ENCODE results near the gene APOBEC4.
"Not testable (repeated sequence)": the region's sequence is repeated elsewhere in the genome, so short reads cannot be mapped to it uniquely, and the experiment has no call there.

Gene APOBEC4

DNA sequence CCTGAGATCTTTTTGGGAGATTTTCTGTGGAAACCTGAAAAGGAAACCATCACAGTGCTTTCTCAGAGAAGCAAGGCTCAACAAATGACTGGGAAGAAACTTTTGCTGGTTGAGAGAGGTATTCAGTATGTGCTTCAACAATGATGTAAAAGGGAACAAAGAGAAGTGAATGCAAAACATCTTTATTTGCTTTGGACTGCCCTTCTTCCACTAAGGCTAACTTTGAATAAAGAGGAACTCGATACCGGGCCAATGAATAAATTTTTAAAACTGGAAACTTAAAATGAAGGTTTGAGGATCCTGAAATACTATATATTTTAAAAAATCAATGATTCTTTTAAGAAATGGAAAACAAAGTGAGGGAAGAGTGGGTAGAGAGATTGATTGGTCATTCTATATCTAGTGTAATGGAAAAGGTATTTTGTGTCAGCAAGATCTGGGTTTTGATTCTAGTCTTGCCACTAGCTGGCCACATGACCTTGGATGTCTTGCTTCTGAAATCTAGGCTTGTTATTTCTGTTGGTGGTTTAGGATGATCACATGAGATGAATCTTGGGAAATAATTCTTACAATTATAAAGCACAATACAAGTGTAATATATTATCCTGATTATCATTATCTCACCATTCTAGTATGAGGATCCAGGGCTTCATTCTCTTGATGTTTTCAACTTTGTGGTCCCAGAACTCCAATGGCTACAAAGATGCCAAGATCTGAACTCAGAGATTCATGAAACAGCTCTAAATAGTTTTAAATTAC is 34.6 kb upstream of the APOBEC4 start:
- no peaks in the 10 kb centered on the region for H3K27me3 ChIP-seq
- H3K36me3 ChIP-seq = no peaks in the 10 kb centered on the region
- H3K4me1 ChIP-seq = peaks cover 2% of the 10 kb centered on the region; the same call in 1 of the 2 replicates
- TF ChIP-seq CTCF (IDR thresholded peaks at IDR 0.05; ENCODE audit: low read depth, low read length) = no peak
- H3K4me3 ChIP-seq (ENCODE audit: low read depth, low read length) = no peak overlapping the region
- H3K9me3 ChIP-seq = no peaks in the 10 kb centered on the region
- no peak for DNase-seq

DNA sequence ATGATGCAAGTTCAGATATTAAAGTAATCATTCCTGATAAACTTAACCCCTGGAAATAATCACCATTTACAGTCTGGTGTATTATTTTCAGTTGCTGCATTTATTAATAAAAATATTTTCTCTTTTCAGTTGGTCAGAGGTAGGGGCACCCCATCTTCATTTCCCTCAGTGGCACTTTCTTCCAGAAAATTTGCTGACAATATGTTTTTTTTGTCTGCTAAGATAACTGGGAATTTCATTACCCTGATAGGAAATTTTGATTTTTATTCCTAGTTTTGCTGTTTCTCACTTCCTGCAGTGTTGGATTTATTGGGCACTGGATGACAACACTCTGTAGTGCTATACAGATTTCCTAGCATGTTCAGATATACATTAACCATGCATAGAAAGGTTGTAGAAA is 33.1 kb upstream of the APOBEC4 start:
- H3K36me3 ChIP-seq = no peaks in the 10 kb centered on the region
- TF ChIP-seq CTCF (IDR thresholded peaks at IDR 0.05; ENCODE audit: low read depth, low read length) = no peak
- H3K27me3 ChIP-seq = no peaks in the 10 kb centered on the region
- DNase-seq = no peak
- no peak overlapping the region for H3K4me3 ChIP-seq (ENCODE audit: low read depth, low read length)
- H3K4me1 ChIP-seq = peaks cover 2% of the 10 kb centered on the region; the same call in 1 of the 2 replicates
- H3K9me3 ChIP-seq = no peaks in the 10 kb centered on the region

GRCh38 chr1:183685112-183685713 is 32.1 kb upstream of the APOBEC4 start:
- Histone ChIP-seq H3K9me3 (no peaks in the 10 kb centered on the region), H3K36me3 (no peaks in the 10 kb centered on the region), H3K27me3 (no peaks in the 10 kb centered on the region), H3K4me1 (no peaks in the 10 kb centered on the region), H3K4me3 (ENCODE audit: low read depth, low read length) (no peak overlapping the region)
- peak; percentile 82 for TF ChIP-seq CTCF (IDR thresholded peaks at IDR 0.05; ENCODE audit: low read depth, low read length)
- DNase-seq = peak; percentile 19

DNA sequence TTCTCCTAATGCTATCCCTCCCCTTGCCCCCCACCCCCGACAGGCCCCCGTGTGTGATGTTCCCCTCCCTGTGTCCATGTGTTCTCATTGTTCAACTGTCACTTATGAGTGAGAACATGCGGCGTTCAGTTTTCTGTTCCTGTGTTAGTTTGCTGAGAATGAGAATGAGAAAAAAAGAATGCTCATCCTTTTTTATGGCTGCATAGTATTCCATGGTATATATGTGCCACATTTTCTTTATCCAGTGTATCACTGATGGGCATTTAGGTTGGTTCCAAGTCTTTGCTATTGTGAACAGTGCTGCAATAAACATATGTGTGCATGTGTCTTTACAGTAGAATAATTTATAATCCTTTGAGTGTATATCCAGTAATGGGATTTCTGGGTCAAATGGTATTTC is 26.2 kb upstream of the APOBEC4 start:
- not testable (repeated sequence) for H3K27me3 ChIP-seq; DNase-seq; H3K9me3 ChIP-seq; H3K4me3 ChIP-seq (ENCODE audit: low read depth, low read length); H3K36me3 ChIP-seq; H3K4me1 ChIP-seq

DNA sequence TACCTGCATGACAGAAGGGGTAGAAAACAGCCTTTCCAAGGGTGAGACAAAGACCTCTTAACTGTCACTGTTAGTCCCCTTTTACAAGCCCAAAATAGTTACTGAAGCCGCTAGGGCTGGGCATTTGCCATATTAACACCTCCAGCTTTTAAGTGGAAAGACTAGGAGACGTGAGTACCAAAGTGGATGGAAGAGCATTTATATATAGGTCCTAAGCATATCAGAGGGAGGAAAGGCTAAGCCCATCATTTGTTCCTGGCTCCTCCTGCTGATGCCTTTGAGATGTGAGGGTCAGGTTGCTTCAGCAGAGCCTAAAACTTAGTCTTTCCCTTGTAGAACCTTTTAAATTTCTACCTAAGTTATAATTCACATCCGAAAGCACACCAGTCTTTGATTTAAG is 25.7 kb upstream of the APOBEC4 start:
- no peak for TF ChIP-seq CTCF (IDR thresholded peaks at IDR 0.05; ENCODE audit: low read depth, low read length)
- peaks cover 3% of the 10 kb centered on the region; the same call in 1 of the 2 replicates for H3K9me3 ChIP-seq
- no peaks in the 10 kb centered on the region for H3K27me3 ChIP-seq
- no peaks in the 10 kb centered on the region for H3K36me3 ChIP-seq
- peaks cover 4% of the 10 kb centered on the region for H3K4me1 ChIP-seq
- no peak overlapping the region for H3K4me3 ChIP-seq (ENCODE audit: low read depth, low read length)
- no peak for DNase-seq

GRCh38 chr1:183676586-183677189 is 23.6 kb upstream of the APOBEC4 start:
- TF ChIP-seq CTCF (IDR thresholded peaks at IDR 0.05; ENCODE audit: low read depth, low read length) = no peak
- H3K36me3 ChIP-seq = no peaks in the 10 kb centered on the region
- peaks cover 3% of the 10 kb centered on the region; the same call in 1 of the 2 replicates for H3K9me3 ChIP-seq
- no peak overlapping the region for H3K4me3 ChIP-seq (ENCODE audit: low read depth, low read length)
- H3K4me1 ChIP-seq = peaks cover 4% of the 10 kb centered on the region
- no peaks in the 10 kb centered on the region for H3K27me3 ChIP-seq
- DNase-seq = peak; percentile 76

Measured in BE2C (cell line).